ENCODE results near the gene AKAP13. TPM values are rescaled to one million over a fixed set of nuclear protein-coding genes. Genes with fewer than 3 reads are reported as not detected.

AKAP13 gene
- total RNA-seq, 1 experiment from 2014 or later, result 47.3 TPM

GRCh38 chr15:85751291-85752123 lies 371.1 kb downstream of the AKAP13 start:
- H2BK120ac ChIP-seq (ENCODE audit: low read depth, low read length, poor library complexity, severe bottlenecking), result no peak overlapping the region
- no peaks in the 10 kb centered on the region for H3K9me3 ChIP-seq (ENCODE audit: control insufficient read depth, low read depth, low read length)
- H3K27me3 Mint-ChIP-seq (ENCODE audit: low read depth), result no peaks in the 10 kb centered on the region; the same call in 1 of the 2 replicates
- no peak overlapping the region for H4K91ac ChIP-seq (ENCODE audit: insufficient read length, low read depth, low read length)
- no peaks in the 10 kb centered on the region for H3K79me1 ChIP-seq (ENCODE audit: insufficient read depth, low read depth, low read length, poor library complexity, severe bottlenecking)
- no peak overlapping the region for H3K23ac ChIP-seq (ENCODE audit: insufficient read length, low read depth, low read length)
- peak overlapping the region; percentile 92 to 97 (median 92) for H3K27ac Mint-ChIP-seq
- no peak overlapping the region for H2BK5ac ChIP-seq (ENCODE audit: insufficient read length, low read length)
- H4K5ac ChIP-seq (ENCODE audit: insufficient read length, low read depth, low read length), result no peak overlapping the region
- H2BK15ac ChIP-seq (ENCODE audit: low read depth, low read length), result no peak overlapping the region
- no peaks in the 10 kb centered on the region for H3K79me2 ChIP-seq (ENCODE audit: insufficient read depth, low read length)
- H3K27me3 ChIP-seq (ENCODE audit: insufficient read depth, low read length), result no peaks in the 10 kb centered on the region
- no peak overlapping the region for H3K4ac ChIP-seq (ENCODE audit: low read depth, low read length)
- H3K4me1 ChIP-seq (ENCODE audit: insufficient read depth, low read length), result peaks cover 5% of the 10 kb centered on the region; the same call in 1 of the 2 replicates
- H2AK5ac ChIP-seq (ENCODE audit: insufficient read length, low read length), result no peak overlapping the region
- no peaks in the 10 kb centered on the region for H3K9me3 Mint-ChIP-seq
- H2BK20ac ChIP-seq (ENCODE audit: low read depth, low read length, poor library complexity, severe bottlenecking), result no peak overlapping the region
- H3K23me2 ChIP-seq (ENCODE audit: insufficient read length, low read depth, low read length, poor library complexity, severe bottlenecking), result peaks cover 4% of the 10 kb centered on the region
- H4K20me1 ChIP-seq (ENCODE audit: control insufficient read depth, insufficient read depth, insufficient read length), result no peaks in the 10 kb centered on the region
- no peak overlapping the region for H3K27ac ChIP-seq (ENCODE audit: insufficient read length, low read depth, low read length)
- no peak overlapping the region for H3T11ph ChIP-seq (ENCODE audit: low read length)
- no peak overlapping the region for H2AFZ ChIP-seq (ENCODE audit: low read length)
- peaks cover 7 to 41% (median 37%) of the 10 kb centered on the region in 3 experiments; a peak in 6 of 7 replicates for H3K36me3 Mint-ChIP-seq (ENCODE audit: insufficient read depth in 1 of 3, low read depth in 3 of 3)
- H4K8ac ChIP-seq (replicated peaks; ENCODE audit: insufficient read length, low read depth, low read length), result no peak overlapping the region
- peaks cover 61 to 65% of the 10 kb centered on the region in 2 experiments for H3K4me1 Mint-ChIP-seq
- H3K18ac ChIP-seq (ENCODE audit: insufficient read length, low read depth, low read length), result no peak overlapping the region
- no peak for TF ChIP-seq CTCF (conservative IDR thresholded peaks at IDR 0.05)
- no peak overlapping the region for H3K56ac ChIP-seq (ENCODE audit: insufficient read length, low read depth, low read length)
- H3K4me2 ChIP-seq (ENCODE audit: insufficient read depth, insufficient read length, low read length), result peak overlapping the region; percentile 57
- no CpG with 5 or more reads among the region's 15 CpGs for WGBS (ENCODE audit: extremely low coverage, insufficient read length, low lambda C conversion rate)
- H3K9ac ChIP-seq (ENCODE audit: extremely low read depth, insufficient read length, low read length), result no peak overlapping the region
- H3K14ac ChIP-seq (ENCODE audit: insufficient read depth, low read length), result no peak overlapping the region
- H3K4me3 Mint-ChIP-seq, result peak overlapping the region; percentile 44 to 65; a peak in 4 of 5 replicates
- no peak overlapping the region for H2BK12ac ChIP-seq (ENCODE audit: insufficient read length, low read depth, low read length)
- DNase-seq, result peak; percentile 87
